ENCODE data around the gene RFT1.

The RFT1 gene

GRCh38 chr3:53114011-53114400, 16.2 kb downstream of the RFT1 start:
- peak; percentile 81 to 91 for DNase-seq
- TF ChIP-seq GATA1 (IDR thresholded peaks at IDR 0.05; ENCODE audit: low read depth, low read length) (no peak), POLR2A (IDR thresholded peaks at IDR 0.05; ENCODE audit: low read length) (no peak)

GRCh38 chr3:53113293-53114010, 16.8 kb downstream of the RFT1 start:
- no peak for TF ChIP-seq POLR2A (IDR thresholded peaks at IDR 0.05; ENCODE audit: low read length)
- no peak for TF ChIP-seq GATA1 (IDR thresholded peaks at IDR 0.05; ENCODE audit: low read depth, low read length)
- no peak for DNase-seq

- no peak for TF ChIP-seq POLR2A (IDR thresholded peaks at IDR 0.05; ENCODE audit: low read length)
- TF ChIP-seq GATA1 (IDR thresholded peaks at IDR 0.05; ENCODE audit: low read depth, low read length), result no peak
- DNase-seq, result no peak
These were observed 18.4 kb downstream of the RFT1 start for GRCh38 chr3:53111822-53112221.

GRCh38 chr3:53109891-53110771, 20.1 kb downstream of the RFT1 start:
- TF ChIP-seq POLR2A (IDR thresholded peaks at IDR 0.05; ENCODE audit: low read length), result no peak
- TF ChIP-seq GATA1 (IDR thresholded peaks at IDR 0.05; ENCODE audit: low read depth, low read length), result no peak
- peak; percentile 62 to 64 for DNase-seq

GRCh38 chr3:53109190-53109589, 21.0 kb downstream of the RFT1 start:
- DNase-seq, result no peak

GRCh38 chr3:53104762-53105161, 25.5 kb downstream of the RFT1 start:
- no peak for DNase-seq
- TF ChIP-seq GATA1 (IDR thresholded peaks at IDR 0.05; ENCODE audit: low read depth, low read length) (no peak), POLR2A (IDR thresholded peaks at IDR 0.05; ENCODE audit: low read length) (no peak)

More at GRCh38 chr3:53109190-53109589, 21.0 kb downstream of the RFT1 start:
- no peak for TF ChIP-seq POLR2A (IDR thresholded peaks at IDR 0.05; ENCODE audit: low read length)
- no peak for TF ChIP-seq GATA1 (IDR thresholded peaks at IDR 0.05; ENCODE audit: low read depth, low read length)

GRCh38 chr3:53103397-53104296, 26.6 kb downstream of the RFT1 start:
- no peak for DNase-seq

GRCh38 chr3:53102601-53103147, 27.6 kb downstream of the RFT1 start:
- TF ChIP-seq POLR2A (IDR thresholded peaks at IDR 0.05; ENCODE audit: low read length), result no peak
- TF ChIP-seq GATA1 (IDR thresholded peaks at IDR 0.05; ENCODE audit: low read depth, low read length), result no peak
- DNase-seq, result peak; percentile 79 to 81

More at GRCh38 chr3:53103397-53104296, 26.6 kb downstream of the RFT1 start:
- TF ChIP-seq POLR2A (IDR thresholded peaks at IDR 0.05; ENCODE audit: low read length), result no peak
- no peak for TF ChIP-seq GATA1 (IDR thresholded peaks at IDR 0.05; ENCODE audit: low read depth, low read length)

- DNase-seq, result no peak
- TF ChIP-seq POLR2A (IDR thresholded peaks at IDR 0.05; ENCODE audit: low read length) (no peak), GATA1 (IDR thresholded peaks at IDR 0.05; ENCODE audit: low read depth, low read length) (no peak)
These were observed 28.3 kb downstream of the RFT1 start for GRCh38 chr3:53101956-53102355.

- no peak for DNase-seq
- TF ChIP-seq POLR2A (IDR thresholded peaks at IDR 0.05; ENCODE audit: low read length) (no peak), GATA1 (IDR thresholded peaks at IDR 0.05; ENCODE audit: low read depth, low read length) (no peak)
These were observed 29.3 kb downstream of the RFT1 start for GRCh38 chr3:53100818-53101466.

- DNase-seq, result no peak
- TF ChIP-seq GATA1 (IDR thresholded peaks at IDR 0.05; ENCODE audit: low read depth, low read length), result no peak
- no peak for TF ChIP-seq POLR2A (IDR thresholded peaks at IDR 0.05; ENCODE audit: low read length)
These were observed 32.3 kb downstream of the RFT1 start for GRCh38 chr3:53097887-53098286.

GRCh38 chr3:53092942-53093341, 37.3 kb downstream of the RFT1 start:
- TF ChIP-seq GATA1 (IDR thresholded peaks at IDR 0.05; ENCODE audit: low read depth, low read length) (no peak), POLR2A (IDR thresholded peaks at IDR 0.05; ENCODE audit: low read length) (no peak)
- no peak for DNase-seq

GRCh38 chr3:53092216-53092615, 38.0 kb downstream of the RFT1 start:
- no peak for DNase-seq
- no peak for TF ChIP-seq POLR2A (IDR thresholded peaks at IDR 0.05; ENCODE audit: low read length)
- no peak for TF ChIP-seq GATA1 (IDR thresholded peaks at IDR 0.05; ENCODE audit: low read depth, low read length)

All from erythroblast (primary cell).